Astrocyte (in vitro differentiated cells and primary cell): Measurements from ENCODE around the gene NSRP1. TPM values are rescaled to one million over a fixed set of nuclear protein-coding genes. Genes with fewer than 3 reads are reported as not detected.

Experiments used
- DNase-seq: peaks from one replicate; pipeline ENCODE4 v3.0.0-alpha.2; 2010; ENCODE audit warnings: low read depth
- FAIRE-seq: peaks from 2 replicates; lab custom pipeline; 2011; peaks lifted over from hg19 to GRCh38; lab: Jason Lieb, UNC
- H2AFZ ChIP-seq: 2 replicates; pipeline ENCODE4 v1.6.0; 2012; ENCODE audit warnings: low read depth, low read length, inconsistent platforms
- H3K27ac ChIP-seq: 2 replicates; pipeline ENCODE4 v1.5.1; 2011; ENCODE audit warnings: low read depth, low read length, inconsistent platforms
- H3K27me3 ChIP-seq: 2 replicates; pipeline ENCODE4 v1.6.0; 2011; ENCODE audit warnings: low read length, inconsistent platforms; ENCODE audit not compliant: insufficient read depth
- H3K36me3 ChIP-seq: 2 replicates; pipeline ENCODE4 v1.5.1; 2011; ENCODE audit warnings: low read length, inconsistent platforms; ENCODE audit not compliant: insufficient read depth
- H3K4me1 ChIP-seq: 2 replicates; pipeline ENCODE4 v1.5.1; 2011; ENCODE audit warnings: low read length, inconsistent platforms; ENCODE audit not compliant: insufficient read depth
- H3K4me2 ChIP-seq: 2 replicates; pipeline ENCODE4 v1.6.0; 2012; ENCODE audit warnings: low read length, inconsistent platforms
- H3K4me3 ChIP-seq: 2 replicates; pipeline ENCODE4 v1.5.1; 2011; ENCODE audit warnings: low read depth, mild to moderate bottlenecking, low read length, inconsistent platforms; ENCODE audit not compliant: insufficient read depth
- H3K79me2 ChIP-seq: 2 replicates; pipeline ENCODE4 v1.6.0; 2012; ENCODE audit warnings: mild to moderate bottlenecking, low read length, inconsistent platforms; ENCODE audit not compliant: insufficient read depth
- H3K9ac ChIP-seq: 2 replicates; pipeline ENCODE4 v1.6.0; 2012; ENCODE audit warnings: mild to moderate bottlenecking, low read length, inconsistent platforms
- H3K9me3 ChIP-seq: 2 replicates; pipeline ENCODE4 v1.5.1; 2012; ENCODE audit warnings: low read depth, mild to moderate bottlenecking, low read length, inconsistent platforms; ENCODE audit not compliant: insufficient read depth
- H4K20me1 ChIP-seq: 2 replicates; pipeline ENCODE4 v1.6.0; 2012; ENCODE audit warnings: low read length, inconsistent platforms; ENCODE audit not compliant: insufficient read depth
- H3K27ac Mint-ChIP-seq: one replicate; pipeline ENCODE4 v1.8.0; 2021; ENCODE audit warnings: mild to moderate bottlenecking, mixed read lengths; ENCODE audit not compliant: unreplicated experiment
- H3K27me3 Mint-ChIP-seq: one replicate; pipeline ENCODE4 v1.8.0; 2021; ENCODE audit warnings: low read depth, mixed read lengths; ENCODE audit not compliant: unreplicated experiment
- H3K36me3 Mint-ChIP-seq: one replicate; pipeline ENCODE4 v1.8.0; 2021; ENCODE audit warnings: low read depth, mixed read lengths; ENCODE audit not compliant: unreplicated experiment
- H3K4me1 Mint-ChIP-seq: one replicate; pipeline ENCODE4 v1.8.0; 2021; ENCODE audit warnings: low read depth, mixed read lengths; ENCODE audit not compliant: unreplicated experiment
- H3K4me3 Mint-ChIP-seq: one replicate; pipeline ENCODE4 v1.8.0; 2021; ENCODE audit warnings: mild to moderate bottlenecking, moderate library complexity, mixed read lengths; ENCODE audit not compliant: unreplicated experiment
- H3K9me3 Mint-ChIP-seq: one replicate; pipeline ENCODE4 v1.8.0; 2021; ENCODE audit warnings: mild to moderate bottlenecking, mixed read lengths; ENCODE audit not compliant: unreplicated experiment
- CTCF ChIP-seq: IDR thresholded peaks from 2 replicates; pipeline ENCODE4 v1.5.1; 2011; ENCODE audit warnings: low read depth, mild to moderate bottlenecking, inconsistent platforms, low read length, moderate library complexity; ENCODE audit not compliant: insufficient read depth
- EZH2 ChIP-seq: IDR thresholded peaks from 2 replicates; pipeline ENCODE4 v1.6.1; 2012; ENCODE audit warnings: mild to moderate bottlenecking, low read length, inconsistent platforms; ENCODE audit not compliant: insufficient read depth
- total RNA-seq: library from RNA; stranded (reverse); gene quantifications from 2 replicates; pipeline ENCODE4 v1.2.1, GENCODE V29; 2021

NSRP1 gene
- total RNA-seq, 1 donor from 2014 or later, result 17.7 TPM

DNA sequence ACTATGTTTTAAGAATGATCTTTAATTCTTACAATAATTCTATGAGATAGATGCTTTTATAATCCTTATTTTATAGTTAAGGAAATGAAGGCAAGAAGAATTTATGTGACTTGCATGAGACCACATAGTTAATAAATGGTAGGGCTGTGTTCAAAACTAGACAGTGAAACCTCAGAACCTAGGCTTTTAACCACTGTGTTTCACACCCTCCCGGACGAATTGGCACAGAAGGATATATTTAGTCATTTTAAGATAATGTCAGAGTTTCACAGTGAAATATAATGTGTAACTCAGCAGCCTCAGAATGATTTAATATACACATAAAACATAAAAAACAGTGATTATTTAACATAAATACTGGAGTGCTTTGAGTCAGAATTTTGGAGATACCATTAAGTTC, 57.0 kb downstream of the NSRP1 start:
- Histone ChIP-seq H2AFZ (no peak overlapping the region), H3K79me2 (peaks cover 30% of the 10 kb centered on the region), H3K36me3 (peaks cover 24% of the 10 kb centered on the region), H3K9me3 (no peaks in the 10 kb centered on the region), H3K4me1 (no peaks in the 10 kb centered on the region), H3K4me3 (no peak overlapping the region), H3K9ac (no peak overlapping the region), H3K27me3 (no peaks in the 10 kb centered on the region), H4K20me1 (peaks cover 19% of the 10 kb centered on the region), H3K4me2 (no peak overlapping the region), H3K27ac (no peak overlapping the region)
- Mint-ChIP-seq H3K27me3 (no peaks in the 10 kb centered on the region), H3K36me3 (no peaks in the 10 kb centered on the region), H3K4me1 (no peaks in the 10 kb centered on the region), H3K9me3 (no peaks in the 10 kb centered on the region), H3K27ac (no peak overlapping the region), H3K4me3 (no peak overlapping the region)
- no peak for TF ChIP-seq EZH2
- no peak for TF ChIP-seq CTCF
- FAIRE-seq, result no peak
- peak; percentile 7 for DNase-seq

DNA sequence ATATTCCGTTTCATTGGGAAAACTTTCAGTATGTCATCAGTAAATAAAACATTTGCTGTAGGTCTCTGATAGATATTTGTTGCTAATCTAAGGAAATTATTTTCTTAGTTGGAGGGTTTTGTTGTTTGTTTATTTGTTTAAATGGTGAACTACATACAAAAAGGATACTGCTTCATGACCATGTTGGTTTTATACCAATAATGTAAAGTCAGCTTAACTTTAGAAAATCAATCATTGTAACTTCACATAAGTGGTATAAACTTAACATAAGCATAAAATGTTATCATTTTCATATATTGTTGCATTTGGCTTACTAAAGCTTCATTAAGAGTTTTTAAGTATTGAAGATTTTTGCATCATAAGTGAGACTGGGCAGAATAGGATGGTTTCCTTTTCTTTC, 57.9 kb downstream of the NSRP1 start:
- no peak overlapping the region for H3K9ac ChIP-seq
- H3K36me3 Mint-ChIP-seq, result no peaks in the 10 kb centered on the region
- no peak for TF ChIP-seq CTCF

DNA sequence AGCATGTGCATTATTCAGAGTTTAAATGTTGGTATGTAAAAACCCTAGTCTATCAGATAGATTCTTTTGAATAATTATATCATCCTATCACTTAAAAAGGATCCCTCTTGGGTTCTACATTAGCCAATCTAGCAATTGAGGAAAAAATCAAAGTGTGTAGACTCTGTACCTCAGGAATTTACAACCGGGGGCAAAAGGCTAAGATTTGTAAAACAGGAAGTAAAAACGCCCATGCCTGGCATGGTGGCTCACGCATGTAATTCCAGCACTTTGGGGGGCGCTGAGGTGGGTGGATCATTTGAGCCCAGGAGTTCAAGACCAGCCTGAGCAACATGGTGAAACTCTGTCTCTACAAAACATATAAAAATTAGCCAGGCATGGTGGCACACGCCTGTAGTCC, 60.2 kb downstream of the NSRP1 start:
- Histone ChIP-seq H3K27me3 (no peaks in the 10 kb centered on the region), H3K36me3 (peaks cover 47% of the 10 kb centered on the region), H4K20me1 (peaks cover 11% of the 10 kb centered on the region), H3K4me3 (no peak overlapping the region), H3K9me3 (no peaks in the 10 kb centered on the region), H3K4me1 (no peaks in the 10 kb centered on the region), H3K27ac (no peak overlapping the region), H3K4me2 (no peak overlapping the region), H3K9ac (no peak overlapping the region), H2AFZ (no peak overlapping the region), H3K79me2 (peaks cover 3% of the 10 kb centered on the region)
- DNase-seq (no peak), FAIRE-seq (no peak)
- Mint-ChIP-seq H3K4me1 (no peaks in the 10 kb centered on the region), H3K36me3 (no peaks in the 10 kb centered on the region), H3K4me3 (no peak overlapping the region), H3K27me3 (no peaks in the 10 kb centered on the region), H3K9me3 (no peaks in the 10 kb centered on the region), H3K27ac (no peak overlapping the region)
- TF ChIP-seq EZH2, result no peak
- no peak for TF ChIP-seq CTCF

More for the DNA sequence above, 57.9 kb downstream of the NSRP1 start:
- FAIRE-seq (no peak), DNase-seq (no peak)
- H3K27me3 Mint-ChIP-seq, result no peaks in the 10 kb centered on the region
- H3K4me1 ChIP-seq, result no peaks in the 10 kb centered on the region
- H2AFZ ChIP-seq, result no peak overlapping the region
- H4K20me1 ChIP-seq, result peaks cover 19% of the 10 kb centered on the region
- peaks cover 21% of the 10 kb centered on the region for H3K79me2 ChIP-seq
- H3K4me1 Mint-ChIP-seq, result no peaks in the 10 kb centered on the region
- H3K27me3 ChIP-seq, result no peaks in the 10 kb centered on the region
- H3K4me3 Mint-ChIP-seq, result no peak overlapping the region
- H3K9me3 ChIP-seq, result no peaks in the 10 kb centered on the region
- H3K27ac ChIP-seq, result no peak overlapping the region
- no peak overlapping the region for H3K4me2 ChIP-seq
- no peak overlapping the region for H3K4me3 ChIP-seq
- no peak overlapping the region for H3K27ac Mint-ChIP-seq
- H3K36me3 ChIP-seq, result peaks cover 29% of the 10 kb centered on the region
- no peaks in the 10 kb centered on the region for H3K9me3 Mint-ChIP-seq
